Dermis lymphatic vessel endothelial cell (primary cell): Measurements from ENCODE around the gene RCAN1. TPM values are rescaled to one million over a fixed set of nuclear protein-coding genes. Genes with fewer than 3 reads are reported as not detected.

Experiments used
- total RNA-seq: library from RNA; depleted of rRNA; stranded (reverse); fragments of >200 nt; gene quantifications from 2 replicates; pipeline ENCODE4 v1.2.1, GENCODE V29; 2014

The RCAN1 gene
- total RNA-seq: 21.8 and 32.8 TPM in 2 replicates

DNA sequence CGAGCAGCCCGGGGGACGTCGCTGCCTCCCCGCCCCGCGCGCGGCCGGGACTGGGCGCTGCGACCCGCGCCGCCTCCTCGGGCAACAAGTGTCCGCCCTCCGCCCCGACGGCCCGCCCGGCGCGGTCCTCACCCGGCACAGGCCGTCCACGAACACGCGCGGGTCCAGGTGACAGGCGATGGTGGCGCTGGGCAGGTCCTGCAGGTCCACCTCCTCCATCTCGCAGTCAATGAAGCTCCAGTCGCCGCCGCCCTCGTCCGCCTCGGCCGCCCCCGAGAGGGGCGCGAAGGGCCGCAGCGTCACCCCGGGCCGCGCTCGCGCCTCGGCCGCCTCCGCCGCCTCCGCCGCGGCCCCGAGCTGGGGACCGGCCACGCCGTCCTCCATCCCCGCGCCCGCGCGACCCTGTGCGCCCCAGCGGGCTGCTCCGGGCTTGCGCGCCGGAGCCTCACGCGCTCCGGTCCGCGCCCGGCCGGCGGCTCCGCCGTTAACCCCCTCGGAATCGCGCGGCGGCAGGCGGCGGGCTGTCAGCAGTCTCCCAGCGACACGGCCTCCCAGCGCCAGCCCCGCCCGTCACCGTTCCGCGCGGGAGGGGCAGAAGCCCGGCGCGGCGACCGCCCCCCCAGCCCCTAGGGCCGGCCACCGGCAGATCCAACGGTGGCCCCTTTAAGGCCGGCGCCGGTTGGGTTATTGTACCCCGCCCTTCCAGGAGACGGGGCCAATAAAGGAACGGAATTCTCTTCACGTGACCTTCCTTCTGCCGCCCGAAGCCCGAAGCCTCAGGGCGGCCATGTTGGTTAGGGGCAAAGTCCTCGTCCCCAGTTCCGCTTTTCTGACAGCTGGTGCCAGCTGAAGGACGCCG lies at the start of gene RCAN1:
RCAN1 (minus strand) TSS at position 486 of the 859 bp plus-strand sequence; CDS start at position 384, 102 bp downstream.

DNA sequence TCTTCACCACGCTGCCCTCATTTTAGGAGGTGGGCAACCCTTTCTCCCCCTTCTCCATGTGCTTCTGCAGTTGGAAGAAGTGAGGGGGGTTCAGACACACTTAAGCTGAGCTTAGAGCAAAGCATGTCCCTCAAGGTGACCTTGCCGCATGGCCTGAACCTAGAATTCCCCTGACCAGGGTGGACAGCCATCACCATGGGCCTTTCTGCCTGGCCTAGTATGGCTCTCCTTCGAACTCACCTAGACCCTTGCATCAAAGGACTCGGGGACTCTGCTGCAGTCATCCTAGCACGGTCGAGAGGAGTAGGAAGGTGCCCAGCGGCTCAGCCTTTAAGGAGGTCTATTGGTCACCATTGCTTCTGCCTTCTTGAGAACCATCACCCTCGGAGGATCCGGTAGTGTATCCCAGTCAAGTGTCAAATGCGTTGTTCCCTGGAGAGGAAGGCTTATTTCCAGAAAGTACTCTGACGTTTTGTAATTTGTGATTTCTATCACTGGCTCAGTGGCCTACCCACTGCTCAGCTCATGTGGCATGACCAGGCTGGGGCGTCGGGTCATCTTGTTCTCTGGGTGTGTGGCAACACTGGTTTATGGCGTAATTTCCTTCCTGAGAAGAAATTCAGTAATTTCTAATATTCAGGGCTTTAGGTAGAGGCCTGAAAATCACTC lies 103.0 kb downstream of the RCAN1 start, which contains the start of gene KCNE1:
KCNE1 (minus strand) TSS at position 424 of the 669 bp plus-strand sequence. CDS start 62,576 bp downstream, outside the sequence.

Other genes starting within 250 kb of the RCAN1 start
- 1.2 and 3.7 TPM in 2 replicates for gene SMIM11, start 239.6 kb downstream of the RCAN1 start, total RNA-seq
- not detected in 2 replicates for gene SMIM34, start 191.2 kb downstream of the RCAN1 start, total RNA-seq
- 0.11 and 0.26 TPM in 2 replicates for gene KCNE1, start 102.9 kb downstream of the RCAN1 start, total RNA-seq
- not detected in 2 replicates for gene CLIC6, start 53.9 kb upstream of the RCAN1 start, total RNA-seq